Adrenal gland (tissue), 12 donors: ENCODE measurements around the gene TFCP2L1. TPM values are rescaled to one million over a fixed set of nuclear protein-coding genes. Genes with fewer than 3 reads are reported as not detected.

Experiments
- DNase-seq, 7 donors: peaks; one replicate each; pipeline ENCODE4 v3.0.0-alpha.2; 2019 to 2020
- H3K27ac ChIP-seq, 5 donors: fragments of 200-600 bp; sonication (generic) in 4 of 5; 1 replicate in 3 of 5; 2 replicates in 2 of 5; pipeline versions ENCODE4 v1.5.1 to v1.8.0; 2016 to 2020; ENCODE audit warnings: mild to moderate bottlenecking in 1 of 5
- H3K27me3 ChIP-seq: fragments of 200-600 bp; 2 replicates; pipeline ENCODE4 v1.8.0; 2021
- H3K36me3 ChIP-seq, 2 donors: fragments of 200-600 bp; replicated peaks in 1 of 2; 1 replicate in 1 of 2; 2 replicates in 1 of 2; pipeline versions ENCODE4 v1.5.1 to v1.8.0; 2018 to 2022
- H3K4me1 ChIP-seq, 2 donors: fragments of 200-600 bp; replicated peaks in 1 of 2; 1 replicate in 1 of 2; 2 replicates in 1 of 2; pipeline versions ENCODE4 v1.5.1 to v1.8.0; 2018 to 2021
- H3K4me3 ChIP-seq, 4 donors: fragments of 200-600 bp; sonication (generic) in 3 of 4; one replicate each; pipeline ENCODE4 v1.5.1; 2016 to 2018
- H3K9me3 ChIP-seq, 3 donors: fragments of 200-600 bp; sonication (generic) in 1 of 3; replicated peaks in 1 of 3; 1 replicate in 2 of 3; 2 replicates in 1 of 3; pipeline versions ENCODE4 v1.5.1 to v1.8.0; 2016 to 2021
- POLR2A ChIP-seq, 2 donors: fragments of 450-650 bp; IDR thresholded peaks; one replicate each; pipeline ENCODE4 v1.6.1; 2017; ENCODE audit warnings: antibody characterized with exemption in 2 of 2, mild to moderate bottlenecking in 2 of 2, moderate library complexity in 1 of 2
- WGBS, 4 donors: extraction: QIAGEN DNeasy Blood & Tissue Kit in 2 of 4; methylation state at CpG; one replicate each; pipeline versions ENCODE4 v1.1.5 to v1.1.7; 2013 to 2017; 5-methylcytosine and 5-hydroxymethylcytosine counted together
- intact Hi-C, 2 donors: fragments of 100-400 bp; cut with DNase I; formaldehyde crosslinking; loops; one replicate each; pipeline versions ENCODE4 v1.14.1 to v1.15.0; 2022 to 2023
- polyA plus RNA-seq, 3 donors: library from polyadenylated mRNA; stranded (reverse); fragments of 200-250 nt in 2 of 3; fragments of 350-450 nt in 1 of 3; fragmentation: Illumina TruSeq in 1 of 3; extraction: RNeasy Lipid Tissue Mini Kit (QIAGEN cat#74804) in 1 of 3; gene quantifications; one replicate each; pipeline ENCODE4 v1.2.3, GENCODE V29; 2013 to 2014
- total RNA-seq, 9 donors: library from RNA; depleted of rRNA in 4 of 9; stranded (reverse); fragments of >200 nt in 4 of 9; fragments of 120-200 nt in 1 of 9; fragmentation: NEBNext Ultra II Directional in 1 of 9; extraction: Animal tissue kit (Norgen Biotek cat#: 25700) in 1 of 9; gene quantifications; one replicate each; pipeline versions ENCODE4 v1.1.0 to v1.2.4, GENCODE V29; 2013 to 2023
- TF ChIP-seq, protein P1 (sequence below), 6 experiments: fragments of 450-650 bp in 4 of 6; fragments of 200-600 bp in 2 of 6; sonication (generic) in 1 of 6; IDR thresholded peaks; 1 replicate in 5 of 6; 2 replicates in 1 of 6; pipeline versions ENCODE4 v1.5.1 to v1.8.0; 2016 to 2021; ENCODE audit warnings: antibody characterized with exemption in 6 of 6, mild to moderate bottlenecking in 2 of 6, moderate library complexity in 1 of 6
- donor health status: healthy with polysubstance abuse.
- donor health status: Bipolar disorder and iron deficiency.
- donor health status: DM: yes; HTN: yes; CAD: no.
- donor health status: DM: no; HTN: no; CAD: no.
- donor health status: DM: no; HTN: no; CAD: no.
- donor health status: DM: yes; HTN: yes; CAD: no.

TFCP2L1 gene
- total and polyA plus RNA-seq, 12 donors = 0.17 to 2.5 (median 0.87) TPM

- no peaks in the 10 kb centered on the region for H3K9me3 ChIP-seq
- no peaks in the 10 kb centered on the region for H3K27me3 ChIP-seq
- H3K27ac ChIP-seq = no peak overlapping the region
- no peak overlapping the region for H3K4me3 ChIP-seq
- no peak for TF ChIP-seq POLR2A (IDR thresholded peaks at IDR 0.05)
- TF ChIP-seq, protein P1, sequence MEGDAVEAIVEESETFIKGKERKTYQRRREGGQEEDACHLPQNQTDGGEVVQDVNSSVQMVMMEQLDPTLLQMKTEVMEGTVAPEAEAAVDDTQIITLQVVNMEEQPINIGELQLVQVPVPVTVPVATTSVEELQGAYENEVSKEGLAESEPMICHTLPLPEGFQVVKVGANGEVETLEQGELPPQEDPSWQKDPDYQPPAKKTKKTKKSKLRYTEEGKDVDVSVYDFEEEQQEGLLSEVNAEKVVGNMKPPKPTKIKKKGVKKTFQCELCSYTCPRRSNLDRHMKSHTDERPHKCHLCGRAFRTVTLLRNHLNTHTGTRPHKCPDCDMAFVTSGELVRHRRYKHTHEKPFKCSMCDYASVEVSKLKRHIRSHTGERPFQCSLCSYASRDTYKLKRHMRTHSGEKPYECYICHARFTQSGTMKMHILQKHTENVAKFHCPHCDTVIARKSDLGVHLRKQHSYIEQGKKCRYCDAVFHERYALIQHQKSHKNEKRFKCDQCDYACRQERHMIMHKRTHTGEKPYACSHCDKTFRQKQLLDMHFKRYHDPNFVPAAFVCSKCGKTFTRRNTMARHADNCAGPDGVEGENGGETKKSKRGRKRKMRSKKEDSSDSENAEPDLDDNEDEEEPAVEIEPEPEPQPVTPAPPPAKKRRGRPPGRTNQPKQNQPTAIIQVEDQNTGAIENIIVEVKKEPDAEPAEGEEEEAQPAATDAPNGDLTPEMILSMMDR (IDR thresholded peaks at IDR 0.05) = no peak
- intact Hi-C loops = no loop called here
- H3K36me3 ChIP-seq = no peaks in the 10 kb centered on the region
- no peaks in the 10 kb centered on the region for H3K4me1 ChIP-seq
- WGBS, 4 donors = 90 to 94% (median 90%) methylated on average over 10 of the region's 10 CpGs
- no peak for DNase-seq
These were observed 70.7 kb downstream of the TFCP2L1 start for GRCh38 chr2:121214296-121214695.

DNA sequence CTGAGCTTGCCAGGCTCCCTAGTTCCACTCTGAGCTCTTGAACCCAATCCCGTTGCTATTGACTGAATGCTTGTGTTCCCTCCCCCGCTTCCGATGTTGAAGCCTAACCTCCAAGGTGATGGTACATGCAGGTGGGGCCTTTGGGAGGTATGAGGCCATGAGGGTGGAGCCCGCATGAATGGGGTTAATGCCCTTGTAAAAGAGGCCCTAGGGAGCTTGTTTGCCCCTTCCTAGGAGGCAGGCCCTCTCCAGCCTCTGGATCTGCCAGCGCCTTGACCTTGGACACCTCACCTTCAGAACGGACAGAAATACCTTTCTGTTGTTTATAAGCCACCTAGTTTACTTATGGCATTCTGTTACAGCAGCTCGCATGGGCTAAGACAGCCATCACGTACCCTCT lies 71.6 kb downstream of the TFCP2L1 start:
- Histone ChIP-seq H3K36me3 (no peaks in the 10 kb centered on the region), H3K9me3 (no peaks in the 10 kb centered on the region), H3K27me3 (no peaks in the 10 kb centered on the region), H3K27ac (no peak overlapping the region), H3K4me1 (no peaks in the 10 kb centered on the region), H3K4me3 (no peak overlapping the region)
- intact Hi-C loops = no loop called here
- WGBS, 4 donors = 80 to 89% (median 87%) methylated on average over 7 to 8 of the region's 8 CpGs
- DNase-seq = no peak
- TF ChIP-seq, protein P1 (IDR thresholded peaks at IDR 0.05) = no peak
- no peak for TF ChIP-seq POLR2A (IDR thresholded peaks at IDR 0.05)

DNA sequence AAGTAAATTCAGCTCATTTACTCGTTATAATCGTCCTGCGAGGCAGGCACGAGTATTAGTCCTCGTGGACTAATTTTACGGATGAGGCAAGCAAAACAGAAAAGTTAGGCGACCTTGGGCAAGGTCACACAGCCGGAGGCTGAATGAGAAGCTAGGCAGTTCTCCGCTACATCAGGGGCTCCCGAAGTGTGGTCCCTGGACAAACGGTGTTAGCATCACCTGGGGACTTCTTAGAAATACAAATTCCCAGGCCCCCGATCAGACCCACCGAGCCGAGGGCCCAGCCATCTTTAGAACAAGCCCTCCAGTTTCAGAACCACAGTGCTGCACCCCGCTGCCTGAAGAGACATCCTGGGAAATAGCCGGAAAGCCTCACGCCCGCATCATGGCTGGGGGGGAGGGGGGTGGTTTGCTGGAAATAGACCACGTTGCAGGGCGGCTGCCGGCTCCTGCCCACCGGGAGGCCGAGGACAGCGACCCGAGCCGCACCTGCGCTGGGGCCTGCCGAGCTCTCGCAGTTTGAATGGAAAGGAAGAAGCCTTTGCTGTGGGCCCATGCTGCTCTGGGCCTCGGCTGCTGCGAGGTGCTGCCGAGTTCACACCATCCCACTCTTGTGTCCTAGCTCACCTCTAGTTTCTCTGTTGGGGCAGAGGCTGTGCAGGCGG lies 72.2 kb downstream of the TFCP2L1 start:
- Histone ChIP-seq H3K27me3 (no peaks in the 10 kb centered on the region), H3K9me3 (no peaks in the 10 kb centered on the region), H3K4me3 (no peak overlapping the region), H3K4me1 (no peaks in the 10 kb centered on the region), H3K27ac (no peak overlapping the region), H3K36me3 (no peaks in the 10 kb centered on the region)
- TF ChIP-seq POLR2A (IDR thresholded peaks at IDR 0.05) = no peak
- TF ChIP-seq, protein P1 (IDR thresholded peaks at IDR 0.05) = no peak
- 68 to 89% (median 84%) methylated on average over 11 to 33 of the region's 33 CpGs for WGBS, 4 donors
- no peak for DNase-seq
- intact Hi-C loops = no loop called here

DNA sequence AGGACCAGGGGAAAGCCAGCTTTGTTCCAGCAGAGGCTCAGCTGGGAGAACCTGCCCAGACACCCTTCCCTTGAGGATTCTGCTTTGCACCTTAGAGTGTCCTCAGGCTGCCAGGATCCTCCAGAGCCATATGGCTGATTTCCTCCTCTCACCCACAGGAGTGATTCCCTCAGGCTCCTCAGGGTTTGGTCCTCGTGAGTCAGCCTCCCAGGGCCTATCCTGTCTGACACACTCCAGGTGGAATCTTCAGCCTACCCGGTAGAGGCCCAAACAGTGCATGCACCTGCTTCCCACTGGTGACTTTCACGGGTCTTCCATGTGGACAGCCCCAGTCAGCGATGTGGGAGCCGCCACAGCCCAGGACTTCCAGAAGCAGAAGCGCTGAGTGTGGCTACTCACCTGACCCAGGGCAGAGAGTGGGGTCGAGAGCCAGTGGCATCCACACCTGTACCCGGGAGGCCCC lies 73.3 kb downstream of the TFCP2L1 start:
- H3K27me3 ChIP-seq = no peaks in the 10 kb centered on the region
- no peaks in the 10 kb centered on the region for H3K4me1 ChIP-seq
- H3K9me3 ChIP-seq = no peaks in the 10 kb centered on the region
- no peak overlapping the region for H3K27ac ChIP-seq
- no peak for TF ChIP-seq POLR2A (IDR thresholded peaks at IDR 0.05)
- TF ChIP-seq, protein P1 (IDR thresholded peaks at IDR 0.05) = no peak
- no peak overlapping the region for H3K4me3 ChIP-seq
- intact Hi-C loops = no loop called here
- DNase-seq = no peak
- H3K36me3 ChIP-seq = no peaks in the 10 kb centered on the region
- WGBS, 4 donors = 89 to 98% (median 94%) methylated on average over 6 to 8 of the region's 8 CpGs
